HepG2 (cell line): ENCODE measurements around the gene EEF1AKMT4. TPM values are rescaled to one million over a fixed set of nuclear protein-coding genes. Genes with fewer than 3 reads are reported as not detected.
A peak's percentile ranks its signal among the peaks of the same experiment; 100 is the strongest.

Experiments used
- ARNTL ChIP-seq: sonication (generic); formaldehyde crosslinking; IDR thresholded peaks from 2 replicates; pipeline ENCODE4 v1.4.0; 2020; ENCODE audit warnings: mild to moderate bottlenecking, missing genetic modification reagents
- CENPX ChIP-seq: sonication (generic); formaldehyde crosslinking; IDR thresholded peaks from 2 replicates; pipeline ENCODE4 v1.9.0; 2021; ENCODE audit warnings: mild to moderate bottlenecking, missing genetic modification reagents, moderate library complexity
- CREM ChIP-seq, 2 experiments: sonication (generic) in 1 of 2; formaldehyde crosslinking in 1 of 2; IDR thresholded peaks; 2 replicates each; pipeline versions ENCODE4 v1.4.0 to v1.6.1; 2016 to 2020; ENCODE audit warnings: antibody characterized with exemption in 1 of 2, mild to moderate bottlenecking in 1 of 2, missing genetic modification reagents in 1 of 2
- FOXK1 ChIP-seq: sonication (generic); formaldehyde crosslinking; IDR thresholded peaks from 2 replicates; pipeline ENCODE4 v1.4.0; 2020; ENCODE audit warnings: low read depth, missing genetic modification reagents, borderline replicate concordance
- HNRNPH1 ChIP-seq: fragments of 200-400 bp; formaldehyde crosslinking; optimal IDR thresholded peaks from 2 replicates; pipeline ENCODE3; 2017; ENCODE audit warnings: mild to moderate bottlenecking, low read depth, low read length
- KLF12 ChIP-seq: sonication (generic); formaldehyde crosslinking; IDR thresholded peaks from 2 replicates; pipeline ENCODE4 v1.4.0; 2020; ENCODE audit warnings: missing genetic modification reagents, borderline replicate concordance
- MED13 ChIP-seq: sonication (generic); formaldehyde crosslinking; IDR thresholded peaks from 2 replicates; pipeline ENCODE4 v1.5.0; 2020; ENCODE audit warnings: missing genetic modification reagents
- MEIS2 ChIP-seq: sonication (generic); formaldehyde crosslinking; IDR thresholded peaks from 2 replicates; pipeline ENCODE4 v1.9.0; 2021; ENCODE audit warnings: mild to moderate bottlenecking, missing genetic modification reagents
- MIER3 ChIP-seq: IDR thresholded peaks from 2 replicates; pipeline ENCODE4 v1.6.1; 2016; ENCODE audit warnings: missing compliant biosample characterization, borderline replicate concordance
- NFYB ChIP-seq: sonication (generic); formaldehyde crosslinking; IDR thresholded peaks from 2 replicates; pipeline ENCODE4 v1.4.0; 2020; ENCODE audit warnings: missing genetic modification reagents
- NKX3-1 ChIP-seq: sonication (generic); formaldehyde crosslinking; IDR thresholded peaks from 2 replicates; pipeline ENCODE4 v1.5.0; 2020; ENCODE audit warnings: missing genetic modification reagents
- NPAS2 ChIP-seq: sonication (generic); formaldehyde crosslinking; IDR thresholded peaks from 2 replicates; pipeline ENCODE4 v1.8.0; 2022; ENCODE audit warnings: mild to moderate bottlenecking, missing genetic modification reagents, borderline replicate concordance
- NR2C2 ChIP-seq: sonication (generic); formaldehyde crosslinking; IDR thresholded peaks from 2 replicates; pipeline ENCODE4 v1.4.0; 2020; ENCODE audit warnings: missing genetic modification reagents, mild to moderate bottlenecking, moderate library complexity, borderline replicate concordance
- POLR2AphosphoS5 ChIP-seq: IDR thresholded peaks from 2 replicates; pipeline ENCODE4 v1.6.1; 2012; ENCODE audit warnings: low read depth, low read length
- TCF12 ChIP-seq, 2 experiments: fragments of 450-650 bp in 1 of 2; sonication (generic) in 1 of 2; formaldehyde crosslinking in 1 of 2; IDR thresholded peaks; 2 replicates each; pipeline versions ENCODE4 v1.6.1 to v1.8.0; 2017 to 2022; ENCODE audit warnings: antibody characterized with exemption in 1 of 2, mild to moderate bottlenecking in 1 of 2, missing genetic modification reagents in 1 of 2, moderate library complexity in 1 of 2
- ZBTB10 ChIP-seq: sonication (generic); formaldehyde crosslinking; IDR thresholded peaks from 2 replicates; pipeline ENCODE4 v1.4.0; 2020; ENCODE audit warnings: missing genetic modification reagents, borderline replicate concordance
- ZMYM4 ChIP-seq: sonication (generic); formaldehyde crosslinking; IDR thresholded peaks from 2 replicates; pipeline ENCODE4 v1.8.1; 2023; ENCODE audit warnings: mild to moderate bottlenecking, missing genetic modification reagents
- ZNF510 ChIP-seq: sonication (generic); formaldehyde crosslinking; IDR thresholded peaks from 2 replicates; pipeline ENCODE4 v1.4.0; 2020; ENCODE audit warnings: low read depth, mild to moderate bottlenecking, missing genetic modification reagents
- ZNF639 ChIP-seq: conservative IDR thresholded peaks from 2 replicates; pipeline ENCODE4 v1.6.1; 2018; ENCODE audit warnings: missing genetic modification reagents
- polyA plus RNA-seq, 8 experiments: library from polyadenylated mRNA; depleted of rRNA in 3 of 8; stranded (reverse) in 7 of 8; unstranded in 1 of 8; fragments of >200 nt; fragmentation: Illumina TruSeq in 4 of 8; extraction: Trizol in 4 of 8; gene quantifications; 2 replicates each; pipeline versions ENCODE4 v1.2.1 to v1.2.3, GENCODE V29; 2011 to 2016; ENCODE audit warnings: low read depth in 4 of 8, missing spikeins in 1 of 8, mixed read lengths in 1 of 8; ENCODE audit not compliant: insufficient read depth in 1 of 8
- total RNA-seq, 5 experiments: library from RNA; depleted of rRNA; stranded (reverse); fragments of >200 nt; fragmentation: Illumina TruSeq; extraction: Trizol; gene quantifications; 2 replicates each; pipeline ENCODE4 v1.2.3, GENCODE V29; 2016; ENCODE audit warnings: low read depth in 1 of 5
- TF ChIP-seq, protein P1 (sequence below): IDR thresholded peaks from 2 replicates; pipeline ENCODE4 v1.6.1; 2016; ENCODE audit warnings: mild to moderate bottlenecking, missing biosample characterization, missing genetic modification reagents
- TF ChIP-seq, protein P2 (sequence below): sonication (generic); formaldehyde crosslinking; IDR thresholded peaks from 2 replicates; pipeline ENCODE4 v1.4.0; 2020; ENCODE audit warnings: missing genetic modification reagents
- TF ChIP-seq, protein P3 (sequence below): IDR thresholded peaks from 2 replicates; pipeline ENCODE4 v1.6.1; 2016

EEF1AKMT4 gene
- total and polyA plus RNA-seq, 2 of the 13 experiments (the other 11 are each of a cell fraction or from before 2014, with no cell fraction given): 13.1 to 15.8 TPM

GRCh38 chr3:184249412-184250166 is at the start of gene EEF1AKMT4 (continued):
- TF ChIP-seq ZBTB10 (CRISPR knock-in tag): no peak
- TF ChIP-seq ARNTL (CRISPR knock-in tag): peak; percentile 87
- TF ChIP-seq NKX3-1 (CRISPR knock-in tag): 0 out of 2 replicates have a peak, but pooled peaks have one; percentile 20
- peak; percentile 46 for TF ChIP-seq MEIS2
- no peak for TF ChIP-seq MIER3 (CRISPR knock-in tag)
- TF ChIP-seq ZMYM4 (CRISPR knock-in tag): peak; percentile 60
- 0 out of 2 replicates have a peak, but pooled peaks have one; percentile 31 for TF ChIP-seq CREM (IDR thresholded peaks at IDR 0.05)
- no peak for TF ChIP-seq CREM (CRISPR knock-in tag; IDR thresholded peaks at IDR 0.05)
- TF ChIP-seq NFYB: peak; percentile 72
- TF ChIP-seq, protein P1, sequence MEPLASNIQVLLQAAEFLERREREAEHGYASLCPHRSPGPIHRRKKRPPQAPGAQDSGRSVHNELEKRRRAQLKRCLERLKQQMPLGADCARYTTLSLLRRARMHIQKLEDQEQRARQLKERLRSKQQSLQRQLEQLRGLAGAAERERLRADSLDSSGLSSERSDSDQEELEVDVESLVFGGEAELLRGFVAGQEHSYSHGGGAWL: peak; percentile 73
- TF ChIP-seq, protein P2, sequence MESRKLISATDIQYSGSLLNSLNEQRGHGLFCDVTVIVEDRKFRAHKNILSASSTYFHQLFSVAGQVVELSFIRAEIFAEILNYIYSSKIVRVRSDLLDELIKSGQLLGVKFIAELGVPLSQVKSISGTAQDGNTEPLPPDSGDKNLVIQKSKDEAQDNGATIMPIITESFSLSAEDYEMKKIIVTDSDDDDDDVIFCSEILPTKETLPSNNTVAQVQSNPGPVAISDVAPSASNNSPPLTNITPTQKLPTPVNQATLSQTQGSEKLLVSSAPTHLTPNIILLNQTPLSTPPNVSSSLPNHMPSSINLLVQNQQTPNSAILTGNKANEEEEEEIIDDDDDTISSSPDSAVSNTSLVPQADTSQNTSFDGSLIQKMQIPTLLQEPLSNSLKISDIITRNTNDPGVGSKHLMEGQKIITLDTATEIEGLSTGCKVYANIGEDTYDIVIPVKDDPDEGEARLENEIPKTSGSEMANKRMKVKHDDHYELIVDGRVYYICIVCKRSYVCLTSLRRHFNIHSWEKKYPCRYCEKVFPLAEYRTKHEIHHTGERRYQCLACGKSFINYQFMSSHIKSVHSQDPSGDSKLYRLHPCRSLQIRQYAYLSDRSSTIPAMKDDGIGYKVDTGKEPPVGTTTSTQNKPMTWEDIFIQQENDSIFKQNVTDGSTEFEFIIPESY (CRISPR knock-in tag): 0 out of 2 replicates have a peak, but pooled peaks have one; percentile 7
- no peak for TF ChIP-seq HNRNPH1
- no peak; the same call in 1 of the 2 replicates for TF ChIP-seq MED13 (CRISPR knock-in tag)
- no peak for TF ChIP-seq TCF12 (IDR thresholded peaks at IDR 0.05)
- no peak for TF ChIP-seq TCF12 (CRISPR knock-in tag; IDR thresholded peaks at IDR 0.05)
- peak; percentile 75; the same call in 1 of the 2 replicates for TF ChIP-seq KLF12 (CRISPR knock-in tag)
- TF ChIP-seq POLR2AphosphoS5: peak; percentile 57; the same call in 1 of the 2 replicates
- peak; percentile 81 for TF ChIP-seq ZNF639 (CRISPR knock-in tag)
- TF ChIP-seq, protein P3, sequence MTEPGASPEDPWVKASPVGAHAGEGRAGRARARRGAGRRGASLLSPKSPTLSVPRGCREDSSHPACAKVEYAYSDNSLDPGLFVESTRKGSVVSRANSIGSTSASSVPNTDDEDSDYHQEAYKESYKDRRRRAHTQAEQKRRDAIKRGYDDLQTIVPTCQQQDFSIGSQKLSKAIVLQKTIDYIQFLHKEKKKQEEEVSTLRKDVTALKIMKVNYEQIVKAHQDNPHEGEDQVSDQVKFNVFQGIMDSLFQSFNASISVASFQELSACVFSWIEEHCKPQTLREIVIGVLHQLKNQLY: peak; percentile 37; the same call in 1 of the 2 replicates
- TF ChIP-seq FOXK1 (CRISPR knock-in tag): peak; percentile 93
- no peak for TF ChIP-seq CENPX
- no peak for TF ChIP-seq NPAS2
- peak; percentile 19; the same call in 1 of the 2 replicates for TF ChIP-seq NR2C2 (CRISPR knock-in tag)
- no peak for TF ChIP-seq ZNF510 (CRISPR knock-in tag)
